Muscle layer of colon (tissue), 2 donors: ENCODE measurements around the gene ARL4A.

Experiments used
- H3K27ac ChIP-seq: one replicate; pipeline ENCODE4 v1.7.0; 2013; ENCODE audit warnings: low read depth, mild to moderate bottlenecking, low read length, moderate library complexity
- H3K27me3 ChIP-seq, 2 donors: one replicate each; pipeline ENCODE4 v1.7.0; 2013; ENCODE audit warnings: low read length in 2 of 2, mild to moderate bottlenecking in 2 of 2; ENCODE audit not compliant: insufficient read depth in 2 of 2, control insufficient read depth in 1 of 2
- H3K36me3 ChIP-seq: one replicate; pipeline ENCODE4 v1.7.0; 2013; ENCODE audit warnings: mild to moderate bottlenecking, low read length; ENCODE audit not compliant: insufficient read depth
- H3K4me1 ChIP-seq: one replicate; pipeline ENCODE4 v1.7.0; 2013; ENCODE audit warnings: mild to moderate bottlenecking, low read length; ENCODE audit not compliant: insufficient read depth
- H3K4me3 ChIP-seq, 2 donors: one replicate each; pipeline ENCODE4 v1.7.0; 2013; ENCODE audit warnings: low read length in 2 of 2, low read depth in 1 of 2, mild to moderate bottlenecking in 1 of 2, moderate library complexity in 1 of 2
- H3K9ac ChIP-seq: one replicate; pipeline ENCODE4 v1.7.0; 2013; ENCODE audit warnings: low read length
- H3K9me3 ChIP-seq: one replicate; pipeline ENCODE4 v1.7.0; 2013; ENCODE audit warnings: mild to moderate bottlenecking, low read length
- donor health status: abdominal sarcoma.
- donor health status: Adenocarcinoma of cecum.

ARL4A gene

GRCh38 chr7:12731214-12731656 is 43.8 kb downstream of the ARL4A start:
- Histone ChIP-seq H3K27ac (no peak overlapping the region), H3K9ac (no peak overlapping the region), H3K4me1 (peaks cover 4% of the 10 kb centered on the region), H3K9me3 (no peaks in the 10 kb centered on the region), H3K4me3 (no peak overlapping the region), H3K27me3 (no peaks in the 10 kb centered on the region), H3K36me3 (no peaks in the 10 kb centered on the region)

- no peak overlapping the region for H3K27ac ChIP-seq
- H3K4me1 ChIP-seq: peaks cover 4% of the 10 kb centered on the region
- H3K27me3 ChIP-seq: no peaks in the 10 kb centered on the region
- no peak overlapping the region for H3K9ac ChIP-seq
- H3K4me3 ChIP-seq: no peak overlapping the region
- no peaks in the 10 kb centered on the region for H3K9me3 ChIP-seq
- H3K36me3 ChIP-seq: no peaks in the 10 kb centered on the region
Observed at GRCh38 chr7:12731775-12732174, 44.3 kb downstream of the ARL4A start.

GRCh38 chr7:12732428-12732827 is 45.0 kb downstream of the ARL4A start:
- H3K36me3 ChIP-seq: no peaks in the 10 kb centered on the region
- H3K9me3 ChIP-seq: no peaks in the 10 kb centered on the region
- peaks cover 4% of the 10 kb centered on the region for H3K4me1 ChIP-seq
- H3K27ac ChIP-seq: no peak overlapping the region
- H3K9ac ChIP-seq: no peak overlapping the region
- no peaks in the 10 kb centered on the region for H3K27me3 ChIP-seq
- H3K4me3 ChIP-seq: no peak overlapping the region

GRCh38 chr7:12735923-12736322 is 48.5 kb downstream of the ARL4A start:
- no peaks in the 10 kb centered on the region for H3K36me3 ChIP-seq
- H3K27me3 ChIP-seq: no peaks in the 10 kb centered on the region
- no peaks in the 10 kb centered on the region for H3K4me1 ChIP-seq
- no peak overlapping the region for H3K9ac ChIP-seq
- H3K4me3 ChIP-seq: no peak overlapping the region
- no peak overlapping the region for H3K27ac ChIP-seq
- no peaks in the 10 kb centered on the region for H3K9me3 ChIP-seq

GRCh38 chr7:12737373-12737772 is 49.9 kb downstream of the ARL4A start:
- no peak overlapping the region for H3K4me3 ChIP-seq
- no peak overlapping the region for H3K27ac ChIP-seq
- no peak overlapping the region for H3K9ac ChIP-seq
- H3K9me3 ChIP-seq: no peaks in the 10 kb centered on the region
- H3K36me3 ChIP-seq: no peaks in the 10 kb centered on the region
- H3K4me1 ChIP-seq: no peaks in the 10 kb centered on the region
- H3K27me3 ChIP-seq: no peaks in the 10 kb centered on the region

GRCh38 chr7:12737836-12738235 is 50.4 kb downstream of the ARL4A start:
- H3K27ac ChIP-seq: no peak overlapping the region
- no peaks in the 10 kb centered on the region for H3K27me3 ChIP-seq
- H3K9ac ChIP-seq: no peak overlapping the region
- H3K4me3 ChIP-seq: no peak overlapping the region
- no peaks in the 10 kb centered on the region for H3K36me3 ChIP-seq
- no peaks in the 10 kb centered on the region for H3K9me3 ChIP-seq
- no peaks in the 10 kb centered on the region for H3K4me1 ChIP-seq

- Histone ChIP-seq H3K4me3 (no peak overlapping the region), H3K9ac (no peak overlapping the region), H3K4me1 (no peaks in the 10 kb centered on the region), H3K27ac (no peak overlapping the region), H3K36me3 (no peaks in the 10 kb centered on the region), H3K9me3 (no peaks in the 10 kb centered on the region), H3K27me3 (no peaks in the 10 kb centered on the region)
Observed at GRCh38 chr7:12738665-12739064, 51.2 kb downstream of the ARL4A start.
